Kidney (tissue), 14 donors: ENCODE results near the gene VWA8. TPM values are rescaled to one million over a fixed set of nuclear protein-coding genes. Genes with fewer than 3 reads are reported as not detected.
"Not testable (repeated sequence)": the region's sequence is repeated elsewhere in the genome, so short reads cannot be mapped to it uniquely, and the experiment has no call there.

Experiments used
- DNase-seq, 5 donors: peaks; one replicate each; pipeline ENCODE4 v3.0.0-alpha.2; 2013 to 2020
- FAIRE-seq: peaks from 2 replicates; lab custom pipeline; 2012; peaks lifted over from hg19 to GRCh38; lab: Jason Lieb, UNC
- H3K27ac ChIP-seq, 2 donors: one replicate each; pipeline ENCODE4 v1.7.0; 2013; ENCODE audit warnings: low read depth in 2 of 2, low read length in 2 of 2, inconsistent platforms in 1 of 2
- H3K27me3 ChIP-seq: one replicate; pipeline ENCODE4 v1.7.1; 2013; ENCODE audit warnings: low read length, inconsistent platforms; ENCODE audit not compliant: control insufficient read depth, insufficient read depth
- H3K36me3 ChIP-seq, 3 donors: one replicate each; pipeline versions ENCODE4 v1.7.0 to v1.7.1; 2013; ENCODE audit warnings: low read length in 3 of 3, control low read depth in 1 of 3, inconsistent platforms in 1 of 3; ENCODE audit not compliant: insufficient read depth in 3 of 3, control insufficient read depth in 2 of 3
- H3K4me1 ChIP-seq, 3 donors: one replicate each; pipeline versions ENCODE4 v1.7.0 to v1.7.1; 2013; ENCODE audit warnings: low read length in 3 of 3, inconsistent platforms in 1 of 3, low read depth in 1 of 3; ENCODE audit not compliant: control insufficient read depth in 2 of 3, insufficient read depth in 2 of 3
- H3K4me3 ChIP-seq, 3 donors: one replicate each; pipeline versions ENCODE4 v1.7.0 to v1.8.1; 2013; ENCODE audit warnings: low read length in 3 of 3, control low read depth in 1 of 3, inconsistent platforms in 1 of 3
- H3K9ac ChIP-seq, 3 donors: one replicate each; pipeline versions ENCODE4 v1.7.0 to v1.7.1; 2013; ENCODE audit warnings: low read length in 3 of 3, control low read depth in 1 of 3, inconsistent platforms in 1 of 3
- H3K9me3 ChIP-seq, 3 donors: one replicate each; pipeline versions ENCODE4 v1.7.0 to v1.7.1; 2013; ENCODE audit warnings: low read length in 3 of 3, control low read depth in 1 of 3, inconsistent platforms in 1 of 3; ENCODE audit not compliant: control insufficient read depth in 2 of 3, insufficient read depth in 1 of 3
- intact Hi-C: fragments of 100-400 bp; cut with DNase I; formaldehyde crosslinking; loops from one replicate; pipeline ENCODE4 v1.11.1; 2022
- polyA plus RNA-seq: library from polyadenylated mRNA; stranded (reverse); fragments of 350-450 nt; fragmentation: Illumina TruSeq; extraction: RNeasy Lipid Tissue Mini Kit (QIAGEN cat#74804); gene quantifications from one replicate; pipeline ENCODE4 v1.2.3, GENCODE V29; 2014; ENCODE audit warnings: low read depth, low replicate concordance; ENCODE audit not compliant: insufficient read depth
- total RNA-seq: library from RNA; stranded (reverse); fragmentation: NEBNext Ultra II Directional; extraction: Animal tissue kit (Norgen Biotek cat#: 25700); gene quantifications from one replicate; pipeline ENCODE4 v1.2.1, GENCODE V29; 2021
- TF ChIP-seq, protein P1 (sequence below): IDR thresholded peaks from 3 replicates; pipeline ENCODE4 v1.5.1; 2012; ENCODE audit warnings: mild to moderate bottlenecking, moderate library complexity, borderline replicate concordance; ENCODE audit not compliant: insufficient read depth; ENCODE audit errors: extremely low read depth
- donor health status: control.
- donor health status: control.
- donor health status: control.
- donor health status: control.
- donor health status: control.
- donor health status: DM: yes; HTN: yes; CAD: no.
- donor health status: Normal renal cell carcinoma (clear cell type).

Gene VWA8
- total and polyA plus RNA-seq, 2 donors from 2014 or later: 6.4 to 21.3 TPM

- intact Hi-C loops: no loop called here
- no peak overlapping the region for H3K9ac ChIP-seq
- DNase-seq: no peak
- H3K27ac ChIP-seq: no peak overlapping the region
- H3K4me3 ChIP-seq: no peak overlapping the region
- H3K4me1 ChIP-seq: no peaks in the 10 kb centered on the region
- TF ChIP-seq, protein P1, sequence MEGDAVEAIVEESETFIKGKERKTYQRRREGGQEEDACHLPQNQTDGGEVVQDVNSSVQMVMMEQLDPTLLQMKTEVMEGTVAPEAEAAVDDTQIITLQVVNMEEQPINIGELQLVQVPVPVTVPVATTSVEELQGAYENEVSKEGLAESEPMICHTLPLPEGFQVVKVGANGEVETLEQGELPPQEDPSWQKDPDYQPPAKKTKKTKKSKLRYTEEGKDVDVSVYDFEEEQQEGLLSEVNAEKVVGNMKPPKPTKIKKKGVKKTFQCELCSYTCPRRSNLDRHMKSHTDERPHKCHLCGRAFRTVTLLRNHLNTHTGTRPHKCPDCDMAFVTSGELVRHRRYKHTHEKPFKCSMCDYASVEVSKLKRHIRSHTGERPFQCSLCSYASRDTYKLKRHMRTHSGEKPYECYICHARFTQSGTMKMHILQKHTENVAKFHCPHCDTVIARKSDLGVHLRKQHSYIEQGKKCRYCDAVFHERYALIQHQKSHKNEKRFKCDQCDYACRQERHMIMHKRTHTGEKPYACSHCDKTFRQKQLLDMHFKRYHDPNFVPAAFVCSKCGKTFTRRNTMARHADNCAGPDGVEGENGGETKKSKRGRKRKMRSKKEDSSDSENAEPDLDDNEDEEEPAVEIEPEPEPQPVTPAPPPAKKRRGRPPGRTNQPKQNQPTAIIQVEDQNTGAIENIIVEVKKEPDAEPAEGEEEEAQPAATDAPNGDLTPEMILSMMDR: no peak
- H3K27me3 ChIP-seq: no peaks in the 10 kb centered on the region
- H3K36me3 ChIP-seq: no peaks in the 10 kb centered on the region
- FAIRE-seq: no peak
- H3K9me3 ChIP-seq: no peaks in the 10 kb centered on the region
Measured at GRCh38 chr13:41542281-41542680, 418.6 kb downstream of the VWA8 start.

DNA sequence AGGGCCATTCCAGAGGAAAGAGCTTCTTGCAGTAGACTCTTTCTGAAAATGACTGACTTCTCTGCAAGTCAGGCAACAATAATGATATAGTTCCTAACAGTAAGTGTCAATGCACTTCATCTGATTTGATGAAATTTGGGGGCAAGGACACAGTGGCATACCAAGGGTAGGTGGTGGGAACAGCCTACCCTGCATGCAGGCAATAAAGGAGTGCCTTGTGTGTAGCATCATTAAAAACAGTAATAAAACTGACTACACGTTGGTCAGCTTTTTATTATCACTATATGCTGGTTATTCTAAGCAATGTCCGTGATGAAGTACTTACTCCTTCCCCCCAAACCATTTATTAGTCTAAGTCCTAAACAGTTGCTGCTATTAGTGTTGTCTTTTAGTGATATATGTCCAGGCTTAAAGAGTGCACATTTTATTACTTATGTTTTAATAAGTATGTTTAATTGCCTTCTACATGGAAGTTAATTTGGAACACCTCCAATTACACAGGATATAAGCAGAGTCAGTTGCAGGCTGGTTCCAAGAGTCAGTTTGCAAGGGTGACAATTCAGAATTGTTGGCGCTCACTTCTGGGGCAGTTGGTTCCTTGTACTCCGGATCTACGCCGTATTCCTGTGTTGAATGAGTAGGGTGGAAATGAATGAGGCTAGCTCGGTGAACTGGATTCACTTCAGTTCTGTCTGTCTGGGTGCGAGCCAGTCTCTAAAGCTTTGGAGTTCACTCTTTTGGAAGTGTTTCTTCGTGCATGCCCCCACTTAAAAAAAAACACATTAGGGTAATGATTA lies 419.6 kb downstream of the VWA8 start:
- H3K4me3 ChIP-seq: no peak overlapping the region
- peak in 1 of 5 donors; percentile 37 for DNase-seq
- no peaks in the 10 kb centered on the region for H3K36me3 ChIP-seq

GRCh38 chr13:41540240-41540639 lies 420.7 kb downstream of the VWA8 start:
- H3K27me3 ChIP-seq, H3K36me3 ChIP-seq, DNase-seq, intact Hi-C loops, H3K4me1 ChIP-seq, H3K9me3 ChIP-seq, H3K9ac ChIP-seq, FAIRE-seq, H3K27ac ChIP-seq, H3K4me3 ChIP-seq: not testable (repeated sequence)

More for the DNA sequence above, 419.6 kb downstream of the VWA8 start:
- no peaks in the 10 kb centered on the region for H3K4me1 ChIP-seq
- FAIRE-seq: no peak
- H3K9ac ChIP-seq: no peak overlapping the region
- H3K27me3 ChIP-seq: no peaks in the 10 kb centered on the region
- intact Hi-C loops: no loop called here
- no peaks in the 10 kb centered on the region for H3K9me3 ChIP-seq
- TF ChIP-seq, protein P1: no peak
- H3K27ac ChIP-seq: no peak overlapping the region

GRCh38 chr13:41533266-41534052 lies 427.4 kb downstream of the VWA8 start:
- DNase-seq: no peak
- H3K27ac ChIP-seq: no peak overlapping the region
- intact Hi-C loops: no loop called here
- H3K27me3 ChIP-seq: no peaks in the 10 kb centered on the region
- H3K4me1 ChIP-seq: no peaks in the 10 kb centered on the region
- no peak overlapping the region for H3K4me3 ChIP-seq
- H3K36me3 ChIP-seq: no peaks in the 10 kb centered on the region
- H3K9ac ChIP-seq: no peak overlapping the region
- no peaks in the 10 kb centered on the region for H3K9me3 ChIP-seq
- TF ChIP-seq, protein P1: no peak
- no peak for FAIRE-seq
